Activated CD8-positive, alpha-beta memory T cell treated with anti-CD3 and anti-CD28 coated beads for 36 hours (primary cell): Measurements from ENCODE around the gene NDUFAF3. TPM values are rescaled to one million over a fixed set of nuclear protein-coding genes. Genes with fewer than 3 reads are reported as not detected.

Experiments
- total RNA-seq, 2 experiments: library from RNA; stranded (reverse); gene quantifications; one replicate each; pipeline ENCODE4 v1.2.3, GENCODE V29; 2021

The NDUFAF3 gene
- total RNA-seq, 2 experiments from 2014 or later = 82.6 to 85.8 TPM

Other genes starting within 250 kb of the NDUFAF3 start
- 10 to 100 TPM; 55.6 to 57.2 TPM for gene PRKAR2A, start 174.2 kb upstream of the NDUFAF3 start, total RNA-seq
- gene SLC25A20, start 123.2 kb upstream of the NDUFAF3 start, total RNA-seq = 10 to 100 TPM; 21.3 to 24.1 TPM
- gene ARIH2, start 103.3 kb upstream of the NDUFAF3 start, total RNA-seq = 100 to 1,000 TPM; 127 to 131 TPM
- 10 to 100 TPM; 24.8 to 26.8 TPM for gene P4HTM, start 31.9 kb upstream of the NDUFAF3 start, total RNA-seq
- gene WDR6, start 14.7 kb upstream of the NDUFAF3 start, total RNA-seq = 100 to 1,000 TPM; 141 to 142 TPM
- gene DALRD3, start 3.5 kb upstream of the NDUFAF3 start, total RNA-seq = 10 to 100 TPM; 28.6 to 30.9 TPM
- gene IMPDH2, start 7.3 kb downstream of the NDUFAF3 start, total RNA-seq = 100 to 1,000 TPM; 461 to 466 TPM
- 100 to 1,000 TPM; 117 to 118 TPM for gene QRICH1, start 72.0 kb downstream of the NDUFAF3 start, total RNA-seq
- 100 to 1,000 TPM; 242 TPM for gene QARS1, start 82.6 kb downstream of the NDUFAF3 start, total RNA-seq
- gene USP19, start 98.7 kb downstream of the NDUFAF3 start, total RNA-seq = 10 to 100 TPM; 56.7 to 57.9 TPM
- gene LAMB2, start 110.9 kb downstream of the NDUFAF3 start, total RNA-seq = not detected
- gene CCDC71, start 144.2 kb downstream of the NDUFAF3 start, total RNA-seq = 10 to 100 TPM; 29.6 to 31.2 TPM
- 1 to 10 TPM; 2.0 to 3.4 TPM for gene KLHDC8B, start 149.5 kb downstream of the NDUFAF3 start, total RNA-seq